Trophoblast cell (in vitro differentiated cells and primary cell): ENCODE measurements around the gene GRAMD2B.

ENCODE experiments used
- DNase-seq, 2 donors: peaks; one replicate each; pipeline ENCODE4 v3.0.0-alpha.2; 2016
- H2AFZ ChIP-seq: 2 replicates; pipeline ENCODE4 v1.6.1; 2013; ENCODE audit warnings: low read length, moderate library complexity, mild to moderate bottlenecking; ENCODE audit not compliant: insufficient read depth, poor library complexity
- H2AK5ac ChIP-seq: 2 replicates; pipeline ENCODE4 v1.6.1; 2013; ENCODE audit warnings: mild to moderate bottlenecking, low read length
- H2BK120ac ChIP-seq: 2 replicates; pipeline ENCODE4 v1.6.1; 2013; ENCODE audit warnings: low read length, mild to moderate bottlenecking, moderate library complexity; ENCODE audit not compliant: insufficient read depth, poor library complexity
- H2BK12ac ChIP-seq: 2 replicates; pipeline ENCODE4 v1.6.1; 2013; ENCODE audit warnings: mild to moderate bottlenecking, low read length, moderate library complexity
- H2BK5ac ChIP-seq: 2 replicates; pipeline ENCODE4 v1.6.1; 2013; ENCODE audit warnings: low read length, low read depth, moderate library complexity, mild to moderate bottlenecking; ENCODE audit not compliant: poor library complexity
- H3K14ac ChIP-seq: 2 replicates; pipeline ENCODE4 v1.6.1; 2013; ENCODE audit warnings: mild to moderate bottlenecking, low read length
- H3K18ac ChIP-seq: 2 replicates; pipeline ENCODE4 v1.6.1; 2013; ENCODE audit warnings: mild to moderate bottlenecking, low read length
- H3K23ac ChIP-seq: 2 replicates; pipeline ENCODE4 v1.6.1; 2013; ENCODE audit warnings: low read length
- H3K27ac ChIP-seq: 2 replicates; pipeline ENCODE4 v1.5.1; 2013; ENCODE audit warnings: low read depth, mild to moderate bottlenecking, inconsistent platforms, low read length, moderate library complexity
- H3K27me3 ChIP-seq: 2 replicates; pipeline ENCODE4 v1.6.1; 2013; ENCODE audit warnings: inconsistent platforms, mild to moderate bottlenecking, low read length, moderate library complexity; ENCODE audit not compliant: insufficient read depth
- H3K36me3 ChIP-seq, 2 experiments: 1 replicate in 1 of 2; 2 replicates in 1 of 2; pipeline ENCODE4 v1.6.1; 2013; ENCODE audit warnings: low read length in 2 of 2, mild to moderate bottlenecking in 2 of 2, moderate library complexity in 1 of 2; ENCODE audit not compliant: insufficient read depth in 2 of 2, control insufficient read depth in 1 of 2
- H3K4ac ChIP-seq: 2 replicates; pipeline ENCODE4 v1.6.1; 2013; ENCODE audit warnings: low read depth, mild to moderate bottlenecking, low read length, moderate library complexity
- H3K4me1 ChIP-seq, 2 experiments: 1 replicate in 1 of 2; 2 replicates in 1 of 2; pipeline ENCODE4 v1.6.1; 2013; ENCODE audit warnings: low read length in 2 of 2, mild to moderate bottlenecking in 2 of 2, moderate library complexity in 1 of 2; ENCODE audit not compliant: insufficient read depth in 2 of 2, control insufficient read depth in 1 of 2
- H3K4me2 ChIP-seq: 2 replicates; pipeline ENCODE4 v1.6.1; 2013; ENCODE audit warnings: inconsistent platforms, mild to moderate bottlenecking, low read length, moderate library complexity
- H3K4me3 ChIP-seq: 2 replicates; pipeline ENCODE4 v1.5.1; 2013; ENCODE audit warnings: mild to moderate bottlenecking, low read depth, low read length, inconsistent platforms
- H3K79me1 ChIP-seq: one replicate; pipeline ENCODE4 v1.6.1; 2013; ENCODE audit warnings: low read length
- H3K79me2 ChIP-seq: 2 replicates; pipeline ENCODE4 v1.6.1; 2013; ENCODE audit warnings: low read length, mild to moderate bottlenecking; ENCODE audit not compliant: control insufficient read depth, insufficient read depth, poor library complexity
- H3K9ac ChIP-seq: 2 replicates; pipeline ENCODE4 v1.6.1; 2013; ENCODE audit warnings: mild to moderate bottlenecking, low read length
- H3K9me3 ChIP-seq: 2 replicates; pipeline ENCODE4 v1.6.1; 2013; ENCODE audit warnings: low read depth, mild to moderate bottlenecking, control low read depth, inconsistent platforms, low read length; ENCODE audit not compliant: insufficient read depth
- H4K12ac ChIP-seq: 2 replicates; pipeline ENCODE4 v1.6.1; 2013; ENCODE audit warnings: low read depth, mild to moderate bottlenecking, low read length, moderate library complexity
- H4K8ac ChIP-seq: 2 replicates; pipeline ENCODE4 v1.6.1; 2013; ENCODE audit warnings: low read depth, mild to moderate bottlenecking, low read length, moderate library complexity
- H4K91ac ChIP-seq: one replicate; pipeline ENCODE4 v1.6.1; 2013; ENCODE audit warnings: low read depth, mild to moderate bottlenecking, low read length, moderate library complexity
- WGBS: extraction: QIAGEN DNeasy Blood & Tissue Kit; methylation state at CpG from one replicate; pipeline ENCODE4 v1.1.7; 2013; ENCODE audit warnings: missing lambda C conversion rate; ENCODE audit not compliant: insufficient read length, insufficient coverage; ENCODE audit errors: extremely low coverage; 5-methylcytosine and 5-hydroxymethylcytosine counted together

Gene GRAMD2B

DNA sequence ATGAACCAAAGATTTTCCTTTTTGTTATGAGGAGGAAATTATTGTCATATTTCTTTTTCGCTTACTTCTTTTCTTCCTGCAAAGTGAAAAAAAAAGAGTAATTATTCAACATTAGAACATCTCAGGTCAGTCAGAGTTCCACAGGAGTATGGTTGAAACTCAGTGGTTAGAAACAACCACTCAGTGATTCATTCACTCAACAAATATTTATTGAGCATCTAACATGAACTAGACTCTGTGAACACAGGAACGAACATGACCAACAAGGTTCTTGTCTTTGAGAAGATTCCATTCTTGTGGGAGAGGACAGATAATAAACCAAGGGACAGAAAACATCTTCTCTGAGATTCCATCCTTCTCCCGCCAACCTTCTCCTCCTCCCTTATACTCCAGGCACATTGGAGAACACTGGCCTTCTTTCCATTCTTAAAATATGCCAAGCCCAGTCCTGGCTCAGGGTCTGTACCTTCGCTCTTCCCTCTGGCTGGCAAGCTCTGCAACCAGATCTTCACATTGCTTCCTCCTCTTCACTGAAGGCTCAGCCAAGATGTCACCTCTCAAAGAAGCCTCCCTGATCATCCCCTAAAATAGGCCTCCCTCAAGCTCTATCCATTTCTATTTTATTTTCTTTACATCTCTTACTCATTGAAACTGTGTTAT lies 6.8 kb upstream of the GRAMD2B start:
- Histone ChIP-seq H3K79me2 (no peaks in the 10 kb centered on the region), H3K27me3 (no peaks in the 10 kb centered on the region), H2BK5ac (no peak overlapping the region), H3K4ac (no peak overlapping the region), H3K36me3 (no peaks in the 10 kb centered on the region), H3K4me2 (no peak overlapping the region), H3K18ac (no peak overlapping the region), H4K12ac (no peak overlapping the region), H3K23ac (no peak overlapping the region), H3K9me3 (no peaks in the 10 kb centered on the region), H2BK120ac (no peak overlapping the region), H3K14ac (no peak overlapping the region), H3K9ac (no peak overlapping the region), H3K4me1 (no peaks in the 10 kb centered on the region), H3K4me3 (no peak overlapping the region), H2BK12ac (no peak overlapping the region), H3K79me1 (no peaks in the 10 kb centered on the region), H3K27ac (no peak overlapping the region), H4K91ac (no peak overlapping the region), H4K8ac (no peak overlapping the region), H2AK5ac (no peak overlapping the region), H2AFZ (no peak overlapping the region)
- DNase-seq, result no peak
- no CpG with 5 or more reads among the region's 4 CpGs for WGBS

DNA sequence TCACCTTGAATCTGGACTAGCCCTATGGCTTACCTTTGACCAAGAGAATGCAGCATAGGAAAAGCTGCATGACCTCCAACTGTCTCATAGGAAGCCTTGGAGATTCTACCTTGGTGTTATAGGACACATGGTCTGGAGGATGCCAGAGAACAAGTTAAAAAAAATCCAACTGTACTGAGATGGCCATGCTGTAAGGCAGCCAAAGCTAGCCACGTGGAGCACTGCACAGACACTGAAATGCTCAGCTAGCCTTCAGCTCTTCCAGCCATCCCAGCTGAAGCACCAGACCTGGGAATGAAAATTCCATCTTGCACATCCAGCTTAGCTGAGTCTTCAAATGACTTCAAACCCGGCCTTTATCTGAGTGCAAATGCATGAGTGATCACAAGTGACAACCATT lies 6.0 kb upstream of the GRAMD2B start:
- Histone ChIP-seq H3K14ac (no peak overlapping the region), H3K27ac (no peak overlapping the region), H2BK5ac (no peak overlapping the region), H2AFZ (no peak overlapping the region), H3K4me3 (no peak overlapping the region), H4K91ac (no peak overlapping the region), H3K79me1 (no peaks in the 10 kb centered on the region), H3K36me3 (no peaks in the 10 kb centered on the region), H2AK5ac (no peak overlapping the region), H3K4me2 (no peak overlapping the region), H4K8ac (no peak overlapping the region), H4K12ac (no peak overlapping the region), H3K23ac (no peak overlapping the region), H3K18ac (no peak overlapping the region), H3K27me3 (no peaks in the 10 kb centered on the region), H3K9ac (no peak overlapping the region), H3K9me3 (no peaks in the 10 kb centered on the region), H3K4ac (no peak overlapping the region), H2BK120ac (no peak overlapping the region), H3K79me2 (no peaks in the 10 kb centered on the region), H3K4me1 (no peaks in the 10 kb centered on the region), H2BK12ac (no peak overlapping the region)
- WGBS, result no CpG with 5 or more reads among the region's 2 CpGs
- DNase-seq, result no peak

DNA sequence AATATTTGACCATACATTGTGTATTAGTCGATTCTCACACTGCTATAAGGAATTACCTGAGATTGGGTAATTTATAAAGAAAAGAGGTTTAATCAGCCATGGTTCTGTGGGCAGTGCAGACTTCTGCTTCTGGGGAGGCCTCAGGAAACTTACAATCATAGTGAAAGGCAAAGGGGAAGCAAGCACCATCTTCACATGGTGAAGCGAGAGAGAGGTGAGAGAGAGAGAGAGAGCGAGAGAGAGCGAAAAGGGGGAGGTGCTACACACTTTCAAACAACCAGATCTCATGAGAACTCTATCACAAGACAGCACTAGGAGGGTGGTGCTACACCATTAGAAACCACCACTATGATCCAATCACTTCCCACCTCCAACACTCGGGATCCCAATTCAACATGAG lies 4.1 kb upstream of the GRAMD2B start:
- WGBS, result no CpG with 5 or more reads among the region's 5 CpGs
- no peak overlapping the region for H3K18ac ChIP-seq
- H4K91ac ChIP-seq, result no peak overlapping the region
- no peak for DNase-seq
- H2BK120ac ChIP-seq, result no peak overlapping the region
- H3K36me3 ChIP-seq, result no peaks in the 10 kb centered on the region
- H3K23ac ChIP-seq, result no peak overlapping the region
- no peak overlapping the region for H4K8ac ChIP-seq
- H2AFZ ChIP-seq, result no peak overlapping the region
- no peaks in the 10 kb centered on the region for H3K27me3 ChIP-seq
- no peak overlapping the region for H3K27ac ChIP-seq
- H3K4ac ChIP-seq, result no peak overlapping the region
- H3K79me1 ChIP-seq, result peaks cover 4% of the 10 kb centered on the region
- H3K4me2 ChIP-seq, result no peak overlapping the region
- H2BK5ac ChIP-seq, result no peak overlapping the region
- H3K9me3 ChIP-seq, result no peaks in the 10 kb centered on the region
- H2AK5ac ChIP-seq, result no peak overlapping the region
- H3K9ac ChIP-seq, result no peak overlapping the region
- no peak overlapping the region for H3K4me3 ChIP-seq
- H3K14ac ChIP-seq, result no peak overlapping the region
- no peaks in the 10 kb centered on the region for H3K4me1 ChIP-seq
- no peak overlapping the region for H2BK12ac ChIP-seq
- no peak overlapping the region for H4K12ac ChIP-seq
- no peaks in the 10 kb centered on the region for H3K79me2 ChIP-seq

DNA sequence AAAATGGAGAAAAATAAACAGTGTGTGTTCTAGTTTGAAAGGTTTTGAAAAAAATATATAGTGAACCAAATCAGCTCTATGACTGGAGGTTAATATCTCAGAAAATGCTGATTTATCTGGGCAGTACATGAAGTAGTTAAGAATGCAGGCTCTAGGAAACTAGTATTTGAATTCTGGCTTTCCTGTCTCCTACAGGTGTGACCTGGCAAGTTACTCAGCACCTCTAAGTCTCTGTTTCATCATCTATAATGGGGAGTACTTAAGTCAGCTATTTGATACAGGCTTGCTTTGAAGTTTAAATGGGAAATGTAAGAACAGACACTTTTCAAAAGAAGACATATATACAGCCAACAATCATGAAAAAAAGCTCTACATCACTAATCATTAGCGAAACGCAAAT lies 5.2 kb downstream of the GRAMD2B start:
- Histone ChIP-seq H2BK5ac (no peak overlapping the region), H3K23ac (no peak overlapping the region), H4K8ac (no peak overlapping the region), H3K9me3 (no peaks in the 10 kb centered on the region), H2AK5ac (no peak overlapping the region), H3K18ac (no peak overlapping the region), H4K91ac (no peak overlapping the region), H2BK120ac (no peak overlapping the region), H4K12ac (no peak overlapping the region), H3K4me3 (no peak overlapping the region), H3K4me2 (no peak overlapping the region), H3K9ac (no peak overlapping the region), H2AFZ (no peak overlapping the region), H3K27me3 (no peaks in the 10 kb centered on the region), H3K4ac (no peak overlapping the region), H3K36me3 (peaks cover 0 to 3% of the 10 kb centered on the region in 2 experiments), H3K4me1 (peaks cover 0 to 5% of the 10 kb centered on the region in 2 experiments), H2BK12ac (no peak overlapping the region), H3K27ac (no peak overlapping the region), H3K79me2 (peaks cover 4% of the 10 kb centered on the region), H3K14ac (no peak overlapping the region), H3K79me1 (peaks cover 2% of the 10 kb centered on the region)
- DNase-seq, result no peak
- no CpG with 5 or more reads among the region's 2 CpGs for WGBS
